HG03108 (cell line): Measurements from ENCODE around the gene EVPL.
A peak's percentile ranks its signal among the peaks of the same experiment; 100 is the strongest.
"Not testable (repeated sequence)": the region's sequence is repeated elsewhere in the genome, so short reads cannot be mapped to it uniquely, and the experiment has no call there.

Experiments
- ATAC-seq: cut with Tn5 transposase; IDR thresholded peaks from one replicate; pipeline ENCODE4 v1.9.1; 2021; ENCODE audit warnings: moderate library complexity; ENCODE audit not compliant: unreplicated experiment

EVPL gene

GRCh38 chr17:76027159-76027839 lies at the start of gene EVPL:
Gene EVPL (minus strand): TSS chr17:76027306. CDS start chr17:76027198, 108 bp downstream.
- ATAC-seq = no peak

GRCh38 chr17:76076146-76076764 lies 49.1 kb upstream of the EVPL start:
- ATAC-seq = no peak

- ATAC-seq = no peak
Measured at GRCh38 chr17:76075364-76076145, 48.4 kb upstream of the EVPL start.

GRCh38 chr17:76074390-76075363 lies 47.6 kb upstream of the EVPL start, which contains the start of gene GALR2:
Gene GALR2 (plus strand): TSS chr17:76074781. CDS start chr17:76074884, 103 bp downstream.
- no peak for ATAC-seq

- ATAC-seq = peak; percentile 95
Measured at GRCh38 chr17:76072148-76072858, 45.2 kb upstream of the EVPL start, which contains the start of gene SRP68. Gene SRP68 (minus strand): TSS chr17:76072517. CDS start chr17:76072491, 26 bp downstream.

- no peak for ATAC-seq
Measured at GRCh38 chr17:76071531-76072147, 44.5 kb upstream of the EVPL start.

GRCh38 chr17:76065775-76066174 lies 38.7 kb upstream of the EVPL start:
- ATAC-seq = no peak

- no peak for ATAC-seq
Measured at GRCh38 chr17:76063875-76064546, 36.9 kb upstream of the EVPL start.

- ATAC-seq = not testable (repeated sequence)
Measured at GRCh38 chr17:76058264-76058663, 31.2 kb upstream of the EVPL start.

- ATAC-seq = no peak
Measured at GRCh38 chr17:76056882-76057281, 29.8 kb upstream of the EVPL start.

- ATAC-seq = no peak
Measured at GRCh38 chr17:76054112-76054476, 27.0 kb upstream of the EVPL start.

- ATAC-seq = no peak
Measured at GRCh38 chr17:76053246-76054111, 26.4 kb upstream of the EVPL start.

GRCh38 chr17:76051561-76051960 lies 24.5 kb upstream of the EVPL start:
- no peak for ATAC-seq

- no peak for ATAC-seq
Measured at GRCh38 chr17:76050538-76051467, 23.7 kb upstream of the EVPL start.

GRCh38 chr17:76049836-76050537 lies 22.9 kb upstream of the EVPL start:
- no peak for ATAC-seq

GRCh38 chr17:76049239-76049638 lies 22.1 kb upstream of the EVPL start:
- no peak for ATAC-seq
